T-helper 2 cell (primary cell): ENCODE results near the gene MACROH2A2.
"Not testable (repeated sequence)": the region's sequence is repeated elsewhere in the genome, so short reads cannot be mapped to it uniquely, and the experiment has no call there.

Experiments
- DNase-seq, 5 experiments: peaks; one replicate each; pipeline versions ENCODE4 v3.0.0 to v3.0.0-alpha.2; 2012 to 2022

The MACROH2A2 gene

DNA sequence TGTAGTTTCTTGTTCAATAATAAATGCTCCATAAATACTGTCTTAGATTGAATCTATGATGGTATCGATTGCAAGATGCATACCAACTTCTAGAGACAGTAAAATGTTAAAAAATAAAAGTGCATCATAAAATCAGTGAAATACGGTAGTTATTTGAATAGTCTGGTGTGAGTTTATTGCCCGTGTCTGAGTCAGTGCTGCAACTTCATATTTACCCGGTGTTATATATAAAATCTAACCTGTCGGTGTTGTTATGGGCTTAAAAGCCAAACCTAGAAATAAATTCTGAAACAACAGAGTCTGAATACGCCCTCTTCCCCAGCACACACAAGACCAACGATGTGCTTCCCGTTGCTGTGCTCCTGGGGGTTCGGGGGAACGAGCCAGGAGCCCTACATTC is 16.3 kb downstream of the MACROH2A2 start:
- no peak for DNase-seq

DNA sequence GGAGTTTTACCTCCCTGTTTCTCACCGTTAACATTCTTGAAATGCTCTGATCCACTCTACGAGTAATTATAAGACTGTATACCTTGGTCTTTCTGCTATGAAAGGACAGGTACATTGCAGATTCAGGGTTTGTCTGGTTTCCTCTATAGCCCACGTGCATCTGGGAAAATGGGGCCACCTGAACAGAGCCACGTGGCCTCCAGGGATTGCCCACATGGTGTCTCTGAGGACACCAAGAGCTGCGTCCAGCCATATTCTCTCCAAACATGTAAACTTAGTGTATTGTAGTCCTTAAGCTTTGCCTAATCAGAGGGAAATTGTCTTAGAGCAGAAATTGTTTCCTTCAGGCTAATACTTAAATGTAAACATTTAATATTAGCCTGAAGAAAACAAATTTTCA is 16.7 kb downstream of the MACROH2A2 start:
- DNase-seq = no peak

DNA sequence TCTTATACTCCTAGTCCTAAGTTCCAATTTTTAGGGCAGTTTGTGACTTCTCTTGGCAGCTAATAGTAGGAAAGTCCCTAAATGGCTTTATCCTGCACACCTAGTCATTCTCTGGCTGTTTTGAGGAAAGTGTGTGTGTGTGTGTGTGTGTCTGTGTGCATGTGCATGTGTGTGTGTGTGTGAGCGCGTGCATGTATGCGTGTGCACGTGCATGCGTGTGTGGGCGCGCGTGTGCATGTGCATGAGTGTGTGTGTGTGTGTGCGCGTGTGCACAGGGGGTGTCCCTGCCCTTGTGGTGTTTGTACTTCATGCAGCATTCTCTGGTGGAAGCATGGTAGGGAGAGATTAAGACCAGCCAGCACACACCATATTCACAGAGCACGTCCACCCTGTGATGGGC is 18.2 kb downstream of the MACROH2A2 start:
- DNase-seq = no peak

DNA sequence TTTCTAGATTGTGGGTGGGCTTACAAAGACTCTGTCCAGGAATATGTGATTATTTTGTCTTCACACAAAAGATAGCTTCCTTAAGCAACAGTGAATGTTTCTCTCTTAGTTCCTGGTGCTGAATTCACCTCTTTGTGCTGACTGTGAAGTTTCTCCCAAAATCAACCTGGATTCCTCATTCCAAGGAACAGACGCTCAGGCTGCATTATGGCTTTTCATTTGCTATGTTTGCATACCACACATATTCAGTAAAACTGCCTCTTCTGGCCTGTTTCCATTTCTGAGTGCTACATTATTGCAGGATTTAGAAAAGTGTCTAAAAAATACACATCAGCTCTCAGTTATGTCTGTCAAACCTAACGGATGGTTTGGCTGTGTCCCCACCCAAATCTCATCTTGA is 21.5 kb downstream of the MACROH2A2 start:
- no peak for DNase-seq

DNA sequence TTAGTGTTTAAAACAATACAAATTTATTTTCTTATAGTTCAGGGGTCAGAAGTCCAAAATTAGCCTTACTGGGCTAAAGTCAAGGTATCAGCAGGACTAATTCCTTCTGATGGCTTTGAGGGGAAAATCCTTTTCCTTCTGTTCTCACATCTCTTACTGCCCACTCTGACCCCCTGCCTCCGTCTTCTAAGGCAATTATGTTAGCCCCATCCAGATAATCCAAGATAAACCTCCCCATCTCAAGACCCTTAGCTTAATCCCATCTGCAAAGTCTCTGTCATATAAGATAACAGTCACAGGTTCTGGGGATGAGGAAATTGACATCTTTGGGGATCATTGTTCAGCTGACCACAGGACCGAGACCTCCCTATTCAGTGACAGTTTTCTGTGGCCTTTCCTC is 22.3 kb downstream of the MACROH2A2 start:
- no peak for DNase-seq

DNA sequence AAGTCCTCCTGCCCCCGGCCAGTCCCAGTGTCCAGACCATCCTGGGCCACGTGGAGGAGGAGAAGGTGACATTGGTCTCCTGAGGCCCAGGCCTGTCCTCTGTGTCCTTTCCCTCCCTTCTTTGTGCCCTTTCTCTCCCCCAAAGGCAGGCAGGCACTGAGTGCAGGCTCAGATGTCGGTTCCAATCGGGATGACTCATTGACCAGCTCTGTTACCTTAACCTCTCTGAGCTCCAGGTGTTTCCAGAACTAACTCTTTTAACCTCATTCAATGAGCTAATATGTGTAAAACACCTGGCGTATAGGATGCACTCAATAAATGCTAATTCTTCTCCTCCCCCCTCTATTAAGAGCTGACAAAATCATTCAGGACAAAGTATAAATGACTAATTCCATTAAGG is 25.7 kb downstream of the MACROH2A2 start:
- DNase-seq = no peak

DNA sequence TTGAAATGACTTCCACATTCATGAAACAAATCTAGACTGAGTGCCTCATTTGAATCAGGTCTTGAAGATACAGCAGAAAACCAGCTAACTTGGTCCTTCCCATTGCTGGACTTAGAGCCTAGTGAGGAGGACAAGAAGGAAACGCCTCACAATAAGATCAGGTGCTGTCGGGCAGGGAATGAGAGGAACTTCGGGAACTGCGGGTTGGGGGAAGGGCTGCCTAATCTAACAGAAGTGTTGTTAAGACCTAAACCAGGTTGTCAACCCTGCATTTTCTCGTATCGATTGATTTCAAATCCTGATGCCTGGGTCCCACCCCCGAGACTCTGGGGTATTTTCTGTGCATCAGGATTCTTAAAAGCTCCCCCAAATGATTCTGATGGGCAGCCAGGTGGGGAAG is 26.3 kb downstream of the MACROH2A2 start:
- no peak for DNase-seq

DNA sequence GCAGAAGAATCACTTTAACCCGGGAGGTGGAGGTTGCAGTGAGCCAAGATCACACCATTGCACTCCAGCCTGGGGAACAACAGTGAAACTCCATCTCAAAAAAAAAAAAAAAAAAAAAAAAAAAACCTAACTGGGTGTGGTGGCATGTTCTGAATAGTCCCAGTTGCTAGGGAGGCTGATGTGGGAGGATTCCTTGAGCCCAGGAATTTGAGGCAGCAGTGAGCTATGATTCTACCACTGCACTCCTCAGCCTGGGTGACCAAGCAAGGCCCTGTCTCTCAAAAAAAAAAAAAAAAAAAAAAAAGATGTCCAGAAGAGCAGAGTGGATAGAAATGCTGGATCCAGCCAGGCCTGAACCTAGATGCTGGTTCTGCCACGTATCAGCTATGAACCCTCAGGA is 28.1 kb downstream of the MACROH2A2 start:
- not testable (repeated sequence) for DNase-seq

DNA sequence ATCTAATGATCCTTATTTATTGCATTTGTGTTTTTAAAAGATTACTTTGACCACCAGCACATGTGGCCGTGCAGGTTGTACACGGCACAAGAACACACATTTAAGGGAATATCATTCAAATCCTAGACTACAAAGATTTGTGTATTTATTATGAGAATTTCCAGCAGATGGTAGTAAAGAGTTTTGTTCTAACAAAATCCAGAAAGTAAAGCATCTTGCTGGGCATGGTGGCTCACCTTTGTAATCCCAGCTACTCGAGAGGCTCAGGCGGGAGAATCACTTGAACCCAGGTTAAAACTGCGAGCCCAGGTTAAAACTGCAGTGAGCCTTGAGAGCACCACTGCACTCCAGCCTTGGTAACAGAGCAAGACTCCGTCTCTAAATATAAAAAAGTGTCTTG is 31.5 kb downstream of the MACROH2A2 start:
- peak in 1 of 5 experiments; percentile 13 for DNase-seq

DNA sequence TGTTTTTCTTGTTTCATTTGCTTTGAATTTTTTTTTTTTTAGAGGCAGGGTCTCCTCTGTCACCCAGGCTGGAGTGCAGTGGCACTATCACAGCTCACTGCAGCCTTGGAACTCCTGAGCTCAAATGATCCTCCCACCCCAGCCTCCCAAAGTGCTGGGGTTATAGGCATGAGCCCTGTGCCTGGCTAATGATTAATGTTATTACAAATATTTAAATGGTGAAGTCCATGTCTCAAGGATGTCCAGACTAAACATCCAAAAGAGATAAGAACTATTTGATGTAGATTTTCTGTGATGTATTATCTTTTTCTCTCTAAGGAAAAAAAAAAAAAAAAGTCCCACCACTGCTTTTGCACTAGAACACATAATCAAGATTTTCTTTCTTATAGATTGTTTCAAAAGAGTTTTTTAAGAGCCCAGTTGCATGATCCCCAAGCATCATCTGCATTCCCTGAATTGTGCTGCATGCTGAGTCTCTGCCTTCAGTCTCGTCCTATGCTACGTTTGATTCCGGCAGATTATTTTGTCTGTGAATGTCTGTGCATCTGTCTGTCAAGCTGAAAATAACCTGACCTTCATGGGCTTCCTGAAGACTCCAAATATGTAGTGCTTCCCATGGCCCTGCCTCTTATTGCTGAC is 33.4 kb downstream of the MACROH2A2 start:
- DNase-seq = no peak

DNA sequence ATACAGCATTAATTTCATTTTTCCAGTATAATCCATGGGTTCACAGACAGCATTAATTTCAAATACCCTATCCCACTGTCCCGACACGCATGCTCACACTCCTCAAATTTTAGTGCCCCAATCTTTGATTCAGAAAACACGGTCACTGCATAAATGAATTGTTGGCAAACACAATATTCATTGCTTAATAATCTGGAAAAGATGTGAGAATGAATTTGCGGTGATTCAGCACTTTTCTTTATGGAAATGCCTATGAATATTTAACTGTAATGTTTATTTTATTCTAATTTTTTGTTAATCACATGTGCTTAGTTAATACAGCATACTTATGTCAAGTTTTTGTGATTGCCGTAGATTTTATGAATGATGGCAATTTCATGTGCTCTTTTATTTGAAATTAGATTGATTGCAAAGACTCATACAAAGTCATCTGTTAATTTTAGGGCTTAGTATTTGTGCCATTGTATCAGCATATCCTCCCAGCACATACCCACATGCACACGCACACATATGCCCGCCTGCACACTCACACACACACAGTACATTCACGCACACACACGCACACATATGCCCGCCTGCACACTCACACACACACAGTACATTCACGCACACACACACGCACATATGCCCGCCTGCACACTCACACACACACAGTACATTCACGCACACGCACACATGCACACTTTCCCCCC is 35.1 kb downstream of the MACROH2A2 start:
- DNase-seq = no peak

DNA sequence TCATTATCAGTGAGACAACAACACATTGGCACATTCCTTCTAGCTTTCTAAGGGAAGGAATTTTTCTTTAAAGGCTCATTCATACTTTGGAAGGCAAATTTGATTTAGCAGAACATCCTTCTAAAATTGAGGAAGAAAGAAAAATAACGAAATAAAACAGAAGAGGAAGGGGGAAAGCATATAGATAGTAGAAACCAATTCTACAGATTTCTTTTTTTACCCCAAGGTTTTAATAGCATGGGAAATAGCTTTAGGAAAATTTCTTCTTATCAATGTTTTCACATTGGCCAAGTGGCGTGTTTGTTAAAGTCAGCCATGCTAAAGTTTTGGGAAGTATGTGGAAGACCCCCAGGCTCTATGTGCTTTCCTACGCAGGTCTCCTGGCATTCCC is 35.7 kb downstream of the MACROH2A2 start:
- DNase-seq = no peak

DNA sequence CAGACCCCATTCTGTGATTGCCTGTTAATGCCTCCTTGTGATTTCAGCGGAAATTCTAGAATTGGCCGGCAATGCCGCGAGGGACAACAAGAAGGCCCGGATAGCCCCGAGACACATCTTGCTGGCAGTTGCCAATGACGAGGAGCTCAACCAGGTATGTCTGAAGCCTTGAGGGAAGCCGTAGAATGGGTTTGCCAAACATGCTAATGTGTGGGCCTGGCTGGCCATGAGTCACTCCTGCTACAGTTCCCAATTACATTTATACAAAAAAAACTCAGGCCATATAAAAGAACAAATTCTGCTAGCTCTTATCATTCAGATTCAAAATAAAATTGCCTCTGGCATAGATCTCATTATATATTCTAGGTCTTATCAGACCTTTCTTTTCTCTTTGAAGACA is 37.4 kb downstream of the MACROH2A2 start:
- no peak for DNase-seq

DNA sequence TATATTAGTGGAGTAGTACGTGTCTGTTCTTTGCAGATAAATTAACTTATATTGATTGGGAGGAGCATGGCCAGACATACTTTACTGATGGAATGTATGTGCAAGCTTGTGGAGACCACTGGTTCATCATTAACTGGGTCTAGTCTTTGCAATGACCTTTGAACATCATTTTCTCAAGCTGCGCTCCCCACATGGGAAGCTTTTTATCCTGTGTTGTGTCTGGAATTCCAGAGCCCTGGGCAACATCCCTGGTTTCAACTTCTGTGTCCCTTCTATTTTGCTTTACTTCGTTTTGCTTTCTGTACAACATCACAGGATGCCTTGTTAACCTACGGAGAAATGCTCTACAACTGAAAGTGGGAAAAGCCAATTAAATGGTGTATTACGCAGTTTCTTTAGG is 38.3 kb downstream of the MACROH2A2 start:
- no peak for DNase-seq

DNA sequence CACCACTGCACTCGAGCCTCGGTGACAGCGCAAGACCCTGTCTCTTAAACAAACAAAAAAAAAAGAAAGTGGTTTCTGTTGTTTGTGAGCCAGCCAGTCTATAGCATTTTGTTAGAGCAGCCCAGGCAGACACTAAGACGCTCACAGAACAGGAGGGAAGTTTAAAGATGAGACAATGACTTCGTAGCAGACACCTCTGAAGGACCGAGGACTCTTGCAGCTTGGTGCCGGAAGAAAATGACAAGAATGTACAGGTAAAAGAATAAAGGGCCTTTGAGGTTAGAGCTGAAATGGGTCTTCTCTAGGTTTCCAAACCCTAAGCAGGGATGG is 39.7 kb downstream of the MACROH2A2 start:
- DNase-seq = no peak

DNA sequence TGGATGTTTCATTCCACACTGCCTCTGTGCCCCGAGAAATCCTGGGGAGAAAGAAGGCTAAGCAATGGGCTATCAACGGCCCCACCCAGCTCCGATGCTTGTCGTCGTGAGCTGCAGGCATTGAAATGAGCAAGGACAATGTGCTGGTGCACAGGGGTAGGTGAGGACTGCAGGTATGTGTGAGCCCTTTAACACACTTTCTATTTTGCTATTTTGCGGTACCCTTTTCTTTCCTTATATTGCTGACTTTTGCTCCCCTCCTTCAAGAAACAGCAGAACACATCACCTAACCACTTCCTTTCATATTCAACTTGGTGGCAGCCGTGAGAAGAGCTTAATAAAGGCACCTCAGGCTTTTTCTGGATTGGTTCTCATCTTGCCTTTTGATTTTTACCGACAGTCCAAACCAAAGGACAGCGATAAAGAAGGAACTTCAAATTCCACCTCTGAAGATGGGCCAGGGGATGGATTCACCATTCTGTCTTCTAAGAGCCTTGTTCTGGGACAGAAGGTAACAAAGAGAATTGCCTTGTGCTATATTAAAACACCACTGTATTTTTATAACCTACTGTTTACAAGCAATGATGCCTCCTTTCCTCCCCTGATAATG is 40.8 kb downstream of the MACROH2A2 start:
- DNase-seq = peak in 2 of 5 experiments; percentile 40 to 91

DNA sequence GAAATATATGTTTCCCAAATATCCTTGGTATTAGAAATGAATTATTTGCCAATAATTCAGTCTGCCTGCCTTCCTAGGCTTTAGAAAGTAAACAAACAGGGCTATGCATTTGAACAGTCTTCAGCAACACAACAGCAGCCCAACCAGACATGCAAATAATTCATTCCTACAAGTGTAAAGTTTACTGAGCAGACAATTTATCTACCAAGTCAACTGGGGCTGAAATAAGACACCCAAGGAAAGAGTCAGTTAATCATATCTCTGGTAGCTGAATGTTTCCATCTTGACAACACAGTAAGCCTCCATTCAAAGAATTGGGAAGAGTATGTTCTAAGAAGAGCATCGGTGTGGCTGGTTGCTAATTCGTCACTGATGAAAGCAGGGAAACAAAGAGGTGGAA is 41.6 kb downstream of the MACROH2A2 start:
- no peak for DNase-seq

DNA sequence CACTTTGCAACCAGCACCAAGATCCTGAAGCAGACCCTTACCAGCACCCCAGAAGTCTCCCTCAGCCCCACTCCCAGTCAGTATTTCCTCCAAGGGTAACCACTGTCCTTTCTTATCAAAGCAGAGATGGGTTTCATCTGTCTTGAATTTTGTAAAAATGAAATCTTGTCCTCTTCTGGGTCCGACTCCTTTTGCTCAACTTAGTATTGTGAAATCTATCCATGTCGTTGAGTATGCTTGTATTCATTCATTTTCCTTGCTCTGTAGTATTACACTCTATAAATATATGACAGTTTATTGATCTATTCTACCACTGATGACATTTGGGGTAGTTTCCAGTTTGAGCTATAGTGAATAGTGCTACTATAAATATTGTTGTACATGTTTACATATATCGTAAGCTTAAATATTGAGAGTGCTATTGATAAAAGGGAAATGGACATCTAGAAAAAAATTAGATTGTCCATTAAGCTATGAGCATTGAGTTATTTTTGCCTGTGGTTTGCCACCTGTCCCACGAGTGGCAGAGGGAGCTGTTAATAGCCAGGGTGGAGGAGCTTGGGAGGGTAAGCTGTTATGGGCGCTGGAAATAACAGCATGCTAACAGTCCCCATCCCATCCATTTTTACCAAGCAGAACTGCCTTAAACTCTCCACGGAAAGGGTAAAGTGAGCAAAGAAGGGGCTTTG is 43.5 kb downstream of the MACROH2A2 start:
- DNase-seq = no peak

DNA sequence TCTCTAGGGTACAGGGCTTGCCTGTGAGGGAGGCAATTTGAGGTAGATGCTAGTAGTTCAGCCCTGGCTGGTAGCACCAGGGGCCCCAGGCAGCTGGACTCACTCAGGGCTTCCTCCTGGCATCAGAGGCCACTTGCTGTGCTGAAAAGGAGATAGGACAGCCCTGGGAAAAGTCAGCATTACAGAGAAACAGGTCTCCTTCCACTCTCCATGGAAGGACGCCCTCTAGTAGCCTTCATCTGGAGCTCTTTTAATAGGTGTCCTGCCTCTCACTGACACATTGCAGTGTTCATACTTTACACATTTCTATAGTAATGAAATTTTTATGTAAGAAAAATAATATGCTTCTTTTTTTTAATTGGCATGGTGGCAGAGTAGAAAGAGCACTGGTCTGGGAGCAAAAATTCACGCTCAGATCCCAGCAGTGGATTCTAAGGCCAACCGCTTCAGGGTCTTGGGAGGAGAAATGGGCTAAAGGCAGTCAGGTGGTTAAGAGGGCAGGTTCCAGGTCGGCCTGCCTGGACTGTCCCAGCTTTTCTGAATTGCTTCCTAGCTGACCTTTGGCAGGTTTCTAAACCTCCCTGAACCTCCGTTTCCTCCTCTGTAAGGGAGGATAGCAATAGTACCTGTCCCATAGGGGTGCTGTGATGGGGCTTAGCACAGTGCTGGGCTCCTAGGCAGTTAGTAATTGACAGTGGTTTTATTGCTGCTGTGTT is 44.2 kb downstream of the MACROH2A2 start:
- DNase-seq = no peak

DNA sequence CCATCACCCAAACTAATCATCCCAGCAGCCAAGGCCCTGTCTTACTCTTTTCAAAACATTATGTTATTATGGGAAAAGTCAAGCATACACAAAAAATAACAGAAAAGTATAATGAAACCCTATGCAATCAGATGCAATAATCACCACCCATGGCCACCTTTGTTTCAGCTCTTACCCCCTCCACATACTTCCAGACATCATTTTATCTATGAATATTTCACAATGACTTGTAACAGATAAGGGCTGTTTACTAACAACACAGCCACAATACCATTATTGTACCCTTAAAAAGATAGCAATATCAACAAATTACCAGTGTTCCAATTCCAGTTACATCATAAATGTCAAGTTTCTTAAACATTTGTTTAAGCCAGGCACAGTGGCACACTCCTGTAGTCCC is 44.8 kb downstream of the MACROH2A2 start:
- DNase-seq = no peak

DNA sequence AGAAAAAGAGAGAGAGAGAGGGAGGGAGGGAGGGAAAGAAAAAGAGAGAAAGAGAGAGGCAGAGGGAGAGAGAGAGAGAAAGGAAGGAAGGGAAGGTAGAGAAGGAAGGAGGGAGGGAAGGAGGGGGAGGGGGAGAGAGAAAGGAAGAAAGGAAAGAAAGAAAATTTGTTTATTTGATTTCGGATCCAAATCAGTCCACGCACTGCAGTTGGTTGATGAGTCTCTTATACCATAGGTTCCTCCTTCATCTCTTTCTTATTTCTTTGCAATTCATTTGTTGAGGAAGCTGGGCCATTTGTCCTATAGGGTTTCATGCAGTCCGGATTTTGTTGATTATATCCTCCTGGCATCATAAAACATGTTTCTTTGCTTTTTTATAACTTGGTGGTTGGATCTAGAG is 45.6 kb downstream of the MACROH2A2 start:
- DNase-seq = no peak

DNA sequence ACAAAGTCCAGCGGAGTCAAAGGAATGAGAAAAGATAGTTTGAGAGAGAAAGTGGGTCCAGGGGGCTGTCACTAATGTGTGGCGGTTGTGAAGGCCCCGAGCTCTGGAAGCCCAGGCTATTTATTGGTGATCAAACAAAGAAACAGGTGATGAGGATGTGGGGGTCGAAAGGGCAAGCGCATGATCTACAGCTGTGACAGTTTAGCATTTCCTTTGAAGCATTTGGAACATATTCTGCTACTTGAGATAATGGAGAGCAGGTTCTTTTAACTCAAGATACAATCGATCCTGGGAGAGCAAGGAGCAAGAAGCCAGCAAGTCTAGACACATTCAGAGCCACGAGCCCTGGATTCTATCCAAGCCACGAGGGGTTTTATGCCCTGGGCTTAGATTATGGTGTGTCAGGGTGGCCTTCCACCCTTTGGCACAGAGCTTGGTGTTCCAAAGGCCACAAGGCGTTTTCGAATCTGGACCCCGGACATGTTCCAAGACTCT is 48.5 kb downstream of the MACROH2A2 start:
- DNase-seq = not testable (repeated sequence)

DNA sequence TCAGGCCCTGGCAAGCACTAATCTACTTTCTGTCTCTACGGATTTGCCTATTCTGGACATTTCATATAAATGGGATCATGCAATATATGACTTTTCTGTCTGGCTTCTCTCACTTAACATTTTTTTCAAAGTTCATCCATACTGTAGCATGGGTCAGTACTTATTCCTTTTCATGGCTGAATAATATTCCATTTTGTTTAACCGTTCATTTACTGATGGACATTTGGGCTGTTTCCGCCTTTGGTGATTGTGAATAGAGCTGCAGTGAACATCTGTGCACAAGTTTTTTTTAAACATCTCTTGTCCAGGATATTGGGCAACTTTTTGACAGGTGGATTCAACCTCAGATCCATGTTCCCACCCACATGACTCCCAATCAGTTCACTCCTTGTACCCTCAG is 49.0 kb downstream of the MACROH2A2 start:
- DNase-seq = no peak
